ENCODE data around the gene TUFM.

TUFM gene

GRCh38 chr16:28802235-28803019 lies 43.7 kb downstream of the TUFM start:
- DNase-seq (ENCODE audit: low read depth in 2 of 2): peak in 1 of 2 experiments; percentile 39
